Peyer's patch (tissue), 4 donors: Measurements from ENCODE around the gene ARID1B. TPM values are rescaled to one million over a fixed set of nuclear protein-coding genes. Genes with fewer than 3 reads are reported as not detected.

ENCODE experiments used
- DNase-seq, 3 donors: peaks; one replicate each; pipeline ENCODE4 v3.0.0-alpha.2; 2017 to 2019
- H3K27ac ChIP-seq, 4 donors: fragments of 200-600 bp; sonication (generic); one replicate each; pipeline ENCODE4 v1.5.1; 2016 to 2019
- H3K27me3 ChIP-seq, 2 donors: fragments of 200-600 bp; sonication (generic); one replicate each; pipeline ENCODE4 v1.5.1; 2019
- H3K36me3 ChIP-seq, 3 donors: fragments of 200-600 bp; sonication (generic); one replicate each; pipeline ENCODE4 v1.5.1; 2016 to 2019
- H3K4me1 ChIP-seq, 4 donors: fragments of 200-600 bp; sonication (generic); one replicate each; pipeline ENCODE4 v1.5.1; 2016 to 2019
- H3K4me3 ChIP-seq, 4 donors: fragments of 200-600 bp; sonication (generic); 1 replicate in 3 of 4; 2 replicates in 1 of 4; pipeline ENCODE4 v1.5.1; 2016 to 2019; ENCODE audit warnings: mild to moderate bottlenecking in 1 of 4
- H3K9me3 ChIP-seq, 4 donors: fragments of 200-600 bp; sonication (generic); one replicate each; pipeline ENCODE4 v1.5.1; 2016 to 2019; ENCODE audit warnings: mild to moderate bottlenecking in 1 of 4
- CTCF ChIP-seq, 6 experiments: fragments of 450-650 bp in 4 of 6; fragments of 200-600 bp in 2 of 6; sonication (generic) in 1 of 6; IDR thresholded peaks; one replicate each; pipeline ENCODE4 v1.5.1; 2017 to 2019; ENCODE audit warnings: antibody characterized with exemption in 6 of 6, mild to moderate bottlenecking in 3 of 6, moderate library complexity in 1 of 6
- POLR2A ChIP-seq, 2 donors: fragments of 450-650 bp; IDR thresholded peaks; one replicate each; pipeline ENCODE4 v1.5.1; 2017; ENCODE audit warnings: antibody characterized with exemption in 2 of 2, mild to moderate bottlenecking in 2 of 2, moderate library complexity in 2 of 2
- total RNA-seq, 4 donors: library from RNA; depleted of rRNA; stranded (reverse); fragments of >200 nt; gene quantifications; one replicate each; pipeline ENCODE4 v1.1.0, GENCODE V29; 2016

ARID1B gene
- 100 to 1,000 TPM; 117 to 174 (median 149) TPM for total RNA-seq

GRCh38 chr6:156776840-156777576 lies at the start of gene ARID1B:
ARID1B (plus strand) TSS chr6:156777378; CDS start chr6:156777681, 303 bp downstream.
- Histone ChIP-seq H3K4me1 (peaks cover 0 to 26% (median 2%) of the 10 kb centered on the region in 4 donors), H3K9me3 (no peaks in the 10 kb centered on the region), H3K27ac (peak within 1 kb of the TSS; percentile 95 to 99 (median 98)), H3K27me3 (no peaks in the 10 kb centered on the region), H3K4me3 (peak within 1 kb of the TSS; percentile 79 to 94 (median 89)), H3K36me3 (no peaks in the 10 kb centered on the region)
- peak; percentile 83 to 93 (median 88) for DNase-seq
- TF ChIP-seq CTCF (IDR thresholded peaks at IDR 0.05) = no peak
- peak; percentile 64 to 71 for TF ChIP-seq POLR2A (IDR thresholded peaks at IDR 0.05)

- Histone ChIP-seq H3K9me3 (no peaks in the 10 kb centered on the region), H3K4me1 (no peaks in the 10 kb centered on the region), H3K27me3 (no peaks in the 10 kb centered on the region), H3K27ac (no peak overlapping the region), H3K36me3 (no peaks in the 10 kb centered on the region), H3K4me3 (no peak overlapping the region)
- no peak for TF ChIP-seq CTCF (IDR thresholded peaks at IDR 0.05)
- no peak for TF ChIP-seq POLR2A (IDR thresholded peaks at IDR 0.05)
- no peak for DNase-seq
Measured at GRCh38 chr6:156727715-156728385, 49.3 kb upstream of the ARID1B start.

- no peak overlapping the region for H3K27ac ChIP-seq
- TF ChIP-seq POLR2A (IDR thresholded peaks at IDR 0.05) (no peak), CTCF (IDR thresholded peaks at IDR 0.05) (no peak)
- H3K36me3 ChIP-seq = no peaks in the 10 kb centered on the region
- no peaks in the 10 kb centered on the region for H3K27me3 ChIP-seq
- no peak overlapping the region for H3K4me3 ChIP-seq
- no peak for DNase-seq
- H3K9me3 ChIP-seq = no peaks in the 10 kb centered on the region
- H3K4me1 ChIP-seq = no peaks in the 10 kb centered on the region
Measured at GRCh38 chr6:156729248-156729647, 47.9 kb upstream of the ARID1B start.

- Histone ChIP-seq H3K4me3 (no peak overlapping the region), H3K36me3 (no peaks in the 10 kb centered on the region), H3K9me3 (no peaks in the 10 kb centered on the region), H3K4me1 (no peaks in the 10 kb centered on the region), H3K27ac (no peak overlapping the region), H3K27me3 (no peaks in the 10 kb centered on the region)
- no peak for TF ChIP-seq CTCF (IDR thresholded peaks at IDR 0.05)
- TF ChIP-seq POLR2A (IDR thresholded peaks at IDR 0.05) = no peak
- DNase-seq = no peak
Measured at GRCh38 chr6:156731396-156731795, 45.8 kb upstream of the ARID1B start.

- H3K36me3 ChIP-seq = no peaks in the 10 kb centered on the region
- TF ChIP-seq POLR2A (IDR thresholded peaks at IDR 0.05) = no peak
- no peak for TF ChIP-seq CTCF (IDR thresholded peaks at IDR 0.05)
- H3K4me1 ChIP-seq = no peaks in the 10 kb centered on the region
- DNase-seq = no peak
- no peak overlapping the region for H3K4me3 ChIP-seq
- no peak overlapping the region for H3K27ac ChIP-seq
- no peaks in the 10 kb centered on the region for H3K9me3 ChIP-seq
- H3K27me3 ChIP-seq = no peaks in the 10 kb centered on the region
Measured at GRCh38 chr6:156735751-156736150, 41.4 kb upstream of the ARID1B start.
